Measurements from ENCODE around the gene TMEM131L.
A peak's percentile ranks its signal among the peaks of the same experiment; 100 is the strongest.

The TMEM131L gene

GRCh38 chr4:153572609-153573008 is 106.4 kb downstream of the TMEM131L start:
- no peak for DNase-seq (ENCODE audit: low read depth, low spot score)
- TF ChIP-seq, protein P1, sequence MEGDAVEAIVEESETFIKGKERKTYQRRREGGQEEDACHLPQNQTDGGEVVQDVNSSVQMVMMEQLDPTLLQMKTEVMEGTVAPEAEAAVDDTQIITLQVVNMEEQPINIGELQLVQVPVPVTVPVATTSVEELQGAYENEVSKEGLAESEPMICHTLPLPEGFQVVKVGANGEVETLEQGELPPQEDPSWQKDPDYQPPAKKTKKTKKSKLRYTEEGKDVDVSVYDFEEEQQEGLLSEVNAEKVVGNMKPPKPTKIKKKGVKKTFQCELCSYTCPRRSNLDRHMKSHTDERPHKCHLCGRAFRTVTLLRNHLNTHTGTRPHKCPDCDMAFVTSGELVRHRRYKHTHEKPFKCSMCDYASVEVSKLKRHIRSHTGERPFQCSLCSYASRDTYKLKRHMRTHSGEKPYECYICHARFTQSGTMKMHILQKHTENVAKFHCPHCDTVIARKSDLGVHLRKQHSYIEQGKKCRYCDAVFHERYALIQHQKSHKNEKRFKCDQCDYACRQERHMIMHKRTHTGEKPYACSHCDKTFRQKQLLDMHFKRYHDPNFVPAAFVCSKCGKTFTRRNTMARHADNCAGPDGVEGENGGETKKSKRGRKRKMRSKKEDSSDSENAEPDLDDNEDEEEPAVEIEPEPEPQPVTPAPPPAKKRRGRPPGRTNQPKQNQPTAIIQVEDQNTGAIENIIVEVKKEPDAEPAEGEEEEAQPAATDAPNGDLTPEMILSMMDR (IDR thresholded peaks at IDR 0.05; ENCODE audit: low read depth, low read length) = no peak
- in situ Hi-C loops (cut with HindIII; ENCODE audit: low sequenced_read_pairs) = no loop called here
- H3K4me3 ChIP-seq (ENCODE audit: low read depth, low read length) = no peak overlapping the region

GRCh38 chr4:153573221-153573620 is 107.1 kb downstream of the TMEM131L start:
- in situ Hi-C loops (cut with HindIII; ENCODE audit: low sequenced_read_pairs) = no loop called here

DNA sequence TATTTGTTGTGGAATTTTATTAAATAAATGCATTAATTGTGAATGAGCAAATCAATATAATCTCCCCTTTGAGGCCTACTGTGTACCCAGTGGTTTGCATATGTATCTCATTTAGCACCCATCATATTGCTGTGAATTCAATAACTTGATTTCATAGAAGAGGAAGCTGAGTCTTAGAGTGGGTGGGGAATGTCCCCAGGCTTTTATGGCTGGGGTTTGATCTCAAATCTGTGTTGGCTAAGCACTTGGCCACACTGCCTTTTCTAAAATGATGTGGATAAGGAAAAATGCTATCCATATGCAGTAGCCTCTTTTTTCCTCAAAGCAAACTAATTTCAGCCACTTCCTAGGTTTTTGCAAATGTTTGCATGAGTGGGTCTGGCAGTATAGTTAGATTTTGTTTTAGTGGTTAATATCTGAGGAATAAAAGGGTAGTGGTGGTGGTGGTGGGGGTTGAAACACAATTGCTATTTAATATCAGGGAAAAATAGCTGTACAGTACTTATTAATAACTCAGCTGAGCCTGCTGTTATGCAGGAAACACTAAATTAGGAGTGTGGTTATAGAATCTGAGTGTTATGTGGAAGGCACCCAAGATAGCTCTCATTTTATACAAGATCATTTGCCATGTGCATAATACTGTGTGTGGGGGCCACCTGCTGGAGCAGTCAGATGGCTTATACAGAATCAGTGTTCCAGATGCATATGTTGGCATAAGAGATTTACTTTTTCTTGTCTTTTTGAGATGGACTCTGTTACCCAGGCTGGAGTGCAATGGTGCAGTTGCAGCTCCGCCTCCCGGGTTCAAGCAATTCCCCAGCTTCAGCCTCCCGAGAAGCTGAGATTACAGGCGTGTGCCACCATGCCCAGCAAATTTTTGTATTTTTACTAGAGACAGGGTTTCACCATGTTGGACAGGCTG is 108.0 kb downstream of the TMEM131L start:
- H3K4me3 ChIP-seq (ENCODE audit: low read depth, low read length) = no peak overlapping the region
- TF ChIP-seq, protein P1 (IDR thresholded peaks at IDR 0.05; ENCODE audit: low read depth, low read length) = peak; percentile 71
- in situ Hi-C loops (cut with HindIII; ENCODE audit: low sequenced_read_pairs) = no loop called here
- peak; percentile 87 for DNase-seq (ENCODE audit: low read depth, low spot score)

More at GRCh38 chr4:153573221-153573620, 107.1 kb downstream of the TMEM131L start:
- DNase-seq (ENCODE audit: low read depth, low spot score) = no peak
- no peak overlapping the region for H3K4me3 ChIP-seq (ENCODE audit: low read depth, low read length)
- TF ChIP-seq, protein P1 (IDR thresholded peaks at IDR 0.05; ENCODE audit: low read depth, low read length) = no peak

DNA sequence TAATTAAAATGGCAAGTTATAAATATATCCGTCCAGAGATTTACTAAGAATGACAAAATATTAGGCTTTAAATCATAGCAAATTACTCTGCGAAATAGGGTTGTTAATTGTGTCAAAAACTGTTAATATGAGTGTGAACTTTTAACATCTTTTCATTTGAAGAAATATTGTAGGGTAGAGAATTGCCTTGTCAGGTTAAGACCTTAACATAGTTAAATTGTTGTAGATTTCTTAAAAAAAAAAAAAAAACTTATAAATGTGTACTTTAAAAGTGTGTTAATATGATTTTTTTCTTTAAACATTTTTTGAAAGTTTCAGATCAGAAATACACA is 110.2 kb downstream of the TMEM131L start:
- in situ Hi-C loops (cut with HindIII; ENCODE audit: low sequenced_read_pairs) = no loop called here
- H3K4me3 ChIP-seq (ENCODE audit: low read depth, low read length) = no peak overlapping the region
- no peak for DNase-seq (ENCODE audit: low read depth, low spot score)
- TF ChIP-seq, protein P1 (IDR thresholded peaks at IDR 0.05; ENCODE audit: low read depth, low read length) = no peak

GRCh38 chr4:153577053-153577452 is 110.9 kb downstream of the TMEM131L start:
- no peak for DNase-seq (ENCODE audit: low read depth, low spot score)
- H3K4me3 ChIP-seq (ENCODE audit: low read depth, low read length) = no peak overlapping the region
- TF ChIP-seq, protein P1 (IDR thresholded peaks at IDR 0.05; ENCODE audit: low read depth, low read length) = no peak
- in situ Hi-C loops (cut with HindIII; ENCODE audit: low sequenced_read_pairs) = no loop called here

- no peak for DNase-seq (ENCODE audit: low read depth, low spot score)
- no peak overlapping the region for H3K4me3 ChIP-seq (ENCODE audit: low read depth, low read length)
- TF ChIP-seq, protein P1 (IDR thresholded peaks at IDR 0.05; ENCODE audit: low read depth, low read length) = no peak
- in situ Hi-C loops (cut with HindIII; ENCODE audit: low sequenced_read_pairs) = no loop called here
Observed at GRCh38 chr4:153579410-153579809, 113.2 kb downstream of the TMEM131L start.
